Liver (tissue), 9 donors: ENCODE measurements around the gene CACNB4. TPM values are rescaled to one million over a fixed set of nuclear protein-coding genes. Genes with fewer than 3 reads are reported as not detected.

Source experiments
- DNase-seq: peaks from one replicate; pipeline ENCODE4 v3.0.0-alpha.2; 2017; ENCODE audit warnings: low spot score
- H3K27ac ChIP-seq, 2 donors: one replicate each; pipeline ENCODE4 v1.7.0; 2013; ENCODE audit warnings: inconsistent platforms in 2 of 2, low read length in 2 of 2, control low read depth in 1 of 2, low read depth in 1 of 2, mild to moderate bottlenecking in 1 of 2
- H3K27me3 ChIP-seq, 4 donors: one replicate each; pipeline versions ENCODE4 v1.6.1 to v1.7.0; 2013; ENCODE audit warnings: low read length in 3 of 4, inconsistent platforms in 1 of 4, mild to moderate bottlenecking in 1 of 4, moderate library complexity in 1 of 4; ENCODE audit not compliant: control insufficient read depth in 4 of 4, insufficient read depth in 4 of 4
- H3K36me3 ChIP-seq, 4 donors: one replicate each; pipeline versions ENCODE4 v1.6.1 to v1.7.0; 2013; ENCODE audit warnings: low read length in 3 of 4, mild to moderate bottlenecking in 3 of 4, low read depth in 1 of 4, moderate library complexity in 1 of 4; ENCODE audit not compliant: control insufficient read depth in 4 of 4, insufficient read depth in 3 of 4
- H3K4me1 ChIP-seq, 4 donors: one replicate each; pipeline versions ENCODE4 v1.6.1 to v1.7.0; 2013; ENCODE audit warnings: low read length in 3 of 4, mild to moderate bottlenecking in 3 of 4, moderate library complexity in 1 of 4; ENCODE audit not compliant: control insufficient read depth in 4 of 4, insufficient read depth in 4 of 4
- H3K4me3 ChIP-seq, 3 donors: one replicate each; pipeline versions ENCODE4 v1.6.1 to v1.7.0; 2013; ENCODE audit warnings: low read length in 3 of 3, control low read depth in 1 of 3, low read depth in 1 of 3, mild to moderate bottlenecking in 1 of 3
- H3K9ac ChIP-seq, 2 donors: one replicate each; pipeline ENCODE4 v1.7.0; 2013; ENCODE audit warnings: low read length in 2 of 2, mild to moderate bottlenecking in 2 of 2, moderate library complexity in 2 of 2, control low read depth in 1 of 2, low read depth in 1 of 2
- H3K9me3 ChIP-seq, 4 donors: one replicate each; pipeline versions ENCODE4 v1.6.1 to v1.7.0; 2013; ENCODE audit warnings: low read length in 3 of 4; ENCODE audit not compliant: control insufficient read depth in 4 of 4
- ATF3 ChIP-seq: IDR thresholded peaks from 2 replicates; pipeline ENCODE4 v1.6.1; 2016; ENCODE audit warnings: antibody characterized with exemption
- CTCF ChIP-seq: fragments of 150-350 bp; IDR thresholded peaks from 2 replicates; pipeline ENCODE4 v1.5.1; 2017; ENCODE audit warnings: improper control_type of control experiment, low read depth, low read length; ENCODE audit not compliant: missing input control
- EGR1 ChIP-seq, 2 donors: IDR thresholded peaks; 2 replicates each; pipeline ENCODE4 v1.6.1; 2016 to 2018; ENCODE audit warnings: antibody characterized with exemption in 2 of 2, low read depth in 2 of 2
- FOXA1 ChIP-seq: IDR thresholded peaks from 2 replicates; pipeline ENCODE4 v1.6.1; 2016; ENCODE audit warnings: antibody characterized with exemption
- FOXA2 ChIP-seq: IDR thresholded peaks from 2 replicates; pipeline ENCODE4 v1.6.1; 2016; ENCODE audit warnings: antibody characterized with exemption
- GABPA ChIP-seq, 2 donors: IDR thresholded peaks in 1 of 2; conservative IDR thresholded peaks in 1 of 2; 2 replicates each; pipeline ENCODE4 v1.6.1; 2016; ENCODE audit warnings: antibody characterized with exemption in 2 of 2, mild to moderate bottlenecking in 1 of 2, moderate library complexity in 1 of 2
- HNF4A ChIP-seq, 2 donors: conservative IDR thresholded peaks; 2 replicates each; pipeline ENCODE4 v1.6.1; 2016; ENCODE audit warnings: antibody characterized with exemption in 2 of 2, mild to moderate bottlenecking in 2 of 2
- HNF4G ChIP-seq: IDR thresholded peaks from 2 replicates; pipeline ENCODE4 v1.6.1; 2016; ENCODE audit warnings: antibody characterized with exemption
- JUND ChIP-seq, 2 donors: IDR thresholded peaks; 2 replicates each; pipeline ENCODE4 v1.6.1; 2016; ENCODE audit warnings: antibody characterized with exemption in 2 of 2
- NR2F2 ChIP-seq: IDR thresholded peaks from 2 replicates; pipeline ENCODE4 v1.6.1; 2016; ENCODE audit warnings: antibody characterized with exemption
- RAD21 ChIP-seq, 2 donors: IDR thresholded peaks; 2 replicates each; pipeline ENCODE4 v1.6.1; 2016; ENCODE audit warnings: antibody characterized with exemption in 2 of 2, mild to moderate bottlenecking in 2 of 2
- REST ChIP-seq: IDR thresholded peaks from 2 replicates; pipeline ENCODE4 v1.6.1; 2016; ENCODE audit warnings: antibody characterized with exemption, mild to moderate bottlenecking
- RXRA ChIP-seq, 2 donors: IDR thresholded peaks; 2 replicates each; pipeline ENCODE4 v1.6.1; 2017 to 2018; ENCODE audit warnings: antibody characterized with exemption in 2 of 2, mild to moderate bottlenecking in 1 of 2
- SP1 ChIP-seq: IDR thresholded peaks from 2 replicates; pipeline ENCODE4 v1.6.1; 2018; ENCODE audit warnings: antibody characterized with exemption, mild to moderate bottlenecking
- TAF1 ChIP-seq: conservative IDR thresholded peaks from 2 replicates; pipeline ENCODE4 v1.6.1; 2016; ENCODE audit warnings: antibody characterized with exemption, mild to moderate bottlenecking
- YY1 ChIP-seq: IDR thresholded peaks from 2 replicates; pipeline ENCODE4 v1.6.1; 2016; ENCODE audit warnings: antibody characterized with exemption, mild to moderate bottlenecking
- ZBTB33 ChIP-seq: IDR thresholded peaks from 2 replicates; pipeline ENCODE4 v1.6.1; 2016; ENCODE audit warnings: antibody characterized with exemption
- WGBS: extraction: QIAGEN DNeasy Blood & Tissue Kit; methylation state at CpG from one replicate; pipeline ENCODE4 v1.1.7; 2013; 5-methylcytosine and 5-hydroxymethylcytosine counted together
- polyA plus RNA-seq, 2 donors: library from polyadenylated mRNA; stranded (reverse) in 1 of 2; unstranded in 1 of 2; fragments of 200-250 nt in 1 of 2; fragments of >200 nt in 1 of 2; fragmentation: Nextera tagmentation in 1 of 2; extraction: Ambion mirVana in 1 of 2; gene quantifications; one replicate each; pipeline versions ENCODE4 v1.2.1 to v1.2.3, GENCODE V29; 2013 to 2015
- total RNA-seq, 2 donors: library from RNA; depleted of rRNA; stranded (reverse); fragments of >200 nt; gene quantifications; one replicate each; pipeline ENCODE4 v1.2.3, GENCODE V29; 2014
- donor health status: healthy.
- donor health status: healthy.
- donor health status: healthy.
- donor health status: healthy.
- donor health status: healthy.

CACNB4 gene
- total and polyA plus RNA-seq, 4 donors = 0.02 to 0.50 (median 0.21) TPM

GRCh38 chr2:151860613-151861146 lies 238.2 kb downstream of the CACNB4 start:
- TF ChIP-seq CTCF (no peak), TAF1 (no peak), JUND (IDR thresholded peaks at IDR 0.05) (no peak), SP1 (no peak), RAD21 (IDR thresholded peaks at IDR 0.05) (no peak), HNF4G (no peak), FOXA2 (no peak), ATF3 (no peak), FOXA1 (no peak), HNF4A (conservative IDR thresholded peaks at IDR 0.05) (no peak), NR2F2 (no peak), REST (no peak), YY1 (no peak), EGR1 (IDR thresholded peaks at IDR 0.05; ENCODE audit: low read depth in 2 of 2) (no peak), RXRA (IDR thresholded peaks at IDR 0.05) (no peak), ZBTB33 (no peak), GABPA (IDR thresholded peaks at IDR 0.05 in 1 of 2, conservative IDR thresholded peaks at IDR 0.05 in 1 of 2) (no peak)
- no peak for DNase-seq
- H3K9ac ChIP-seq = no peak overlapping the region
- H3K27ac ChIP-seq = no peak overlapping the region
- H3K9me3 ChIP-seq = no peaks in the 10 kb centered on the region
- WGBS = 91% methylated on average over 5 of the region's 5 CpGs
- no peaks in the 10 kb centered on the region for H3K27me3 ChIP-seq
- no peaks in the 10 kb centered on the region for H3K36me3 ChIP-seq
- no peak overlapping the region for H3K4me3 ChIP-seq
- H3K4me1 ChIP-seq = no peaks in the 10 kb centered on the region

GRCh38 chr2:151860210-151860609 lies 238.6 kb downstream of the CACNB4 start:
- Histone ChIP-seq H3K4me3 (no peak overlapping the region), H3K27me3 (no peaks in the 10 kb centered on the region), H3K4me1 (no peaks in the 10 kb centered on the region), H3K36me3 (no peaks in the 10 kb centered on the region), H3K9ac (no peak overlapping the region), H3K9me3 (no peaks in the 10 kb centered on the region), H3K27ac (no peak overlapping the region)
- 83% methylated on average over 4 of the region's 4 CpGs for WGBS
- no peak for DNase-seq
- TF ChIP-seq FOXA2 = no peak
- no peak for TF ChIP-seq ZBTB33
- TF ChIP-seq RAD21 (IDR thresholded peaks at IDR 0.05) = no peak
- no peak for TF ChIP-seq JUND (IDR thresholded peaks at IDR 0.05)
- TF ChIP-seq REST = no peak
